OCI-M2 (cell line): ENCODE measurements around the gene KDM2B.
"Not testable (repeated sequence)": the region's sequence is repeated elsewhere in the genome, so short reads cannot be mapped to it uniquely, and the experiment has no call there.

Source experiments
- DNase-seq: peaks from one replicate; lab custom pipeline; 2025; ENCODE audit not compliant: unreplicated experiment; lab: John Stamatoyannopoulos, UW

The KDM2B gene

GRCh38 chr12:121397521-121397920, 183.3 kb downstream of the KDM2B start:
- DNase-seq, result no peak

DNA sequence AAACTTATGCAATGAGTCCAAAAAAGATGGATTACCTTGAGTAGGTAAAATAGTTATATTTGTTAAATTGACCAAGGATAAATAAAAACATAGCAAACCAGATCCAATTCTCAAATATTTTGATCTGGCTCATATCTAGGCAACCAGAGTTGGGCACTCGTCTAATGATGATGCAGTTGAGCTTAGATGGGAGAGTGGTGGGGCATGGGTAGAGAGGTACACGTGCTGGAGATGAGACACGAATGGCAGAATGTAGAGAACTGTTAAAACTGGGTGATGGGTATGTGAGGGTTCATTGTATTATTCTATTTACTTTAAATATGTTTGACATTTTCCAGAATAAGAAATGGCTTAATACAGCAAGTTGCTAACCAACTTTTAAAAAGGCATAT, 188.5 kb downstream of the KDM2B start:
- no peak for DNase-seq

- no peak for DNase-seq
Observed at GRCh38 chr12:121391619-121392324, 189.1 kb downstream of the KDM2B start.

GRCh38 chr12:121390856-121391255, 190.0 kb downstream of the KDM2B start:
- DNase-seq, result no peak

GRCh38 chr12:121388421-121388981, 192.3 kb downstream of the KDM2B start:
- DNase-seq, result no peak

GRCh38 chr12:121384891-121385290, 195.9 kb downstream of the KDM2B start:
- DNase-seq, result not testable (repeated sequence)

DNA sequence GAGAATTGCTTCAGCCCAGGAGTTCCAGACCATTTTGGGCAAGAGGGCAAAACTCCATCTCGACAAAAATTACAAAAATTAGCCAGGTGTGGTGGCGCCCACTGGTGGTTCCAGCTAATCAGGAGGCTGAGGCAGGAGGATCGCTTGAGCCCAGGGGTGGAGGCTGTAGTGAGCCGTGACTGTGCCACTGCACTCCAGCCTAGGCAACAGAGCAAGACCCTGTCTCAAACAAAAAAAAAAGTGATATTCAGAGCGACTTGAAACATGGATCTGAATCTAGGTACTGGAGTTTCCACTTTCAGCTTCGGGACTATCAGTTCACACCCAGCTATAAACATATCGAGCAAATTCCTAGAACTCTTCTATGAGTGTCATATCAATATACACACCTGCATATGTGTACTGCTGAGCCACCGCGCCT, 197.2 kb downstream of the KDM2B start:
- DNase-seq, result no peak

DNA sequence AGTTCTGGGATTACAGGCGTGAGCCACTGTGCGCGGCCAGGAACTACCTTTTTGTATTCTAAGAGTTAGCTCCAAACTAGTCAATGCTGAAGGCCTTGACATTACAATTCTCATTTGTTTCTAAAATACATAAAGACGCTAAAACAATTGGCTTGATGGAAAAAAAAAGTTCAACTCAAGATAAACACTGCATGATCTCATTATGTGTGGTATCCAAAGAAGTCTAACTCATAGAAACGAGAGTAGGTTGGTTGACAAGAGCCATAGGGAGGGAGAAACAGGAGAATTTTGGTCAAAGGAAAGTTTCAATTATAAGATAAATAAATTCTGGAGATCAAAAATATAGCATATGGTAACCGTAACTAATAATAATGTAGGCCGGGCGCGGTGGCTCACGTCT, 200.9 kb downstream of the KDM2B start:
- DNase-seq, result no peak
